ENCODE measurements around the gene EXD3. TPM values are rescaled to one million over a fixed set of nuclear protein-coding genes. Genes with fewer than 3 reads are reported as not detected.
A peak's percentile ranks its signal among the peaks of the same experiment; 100 is the strongest.

The EXD3 gene
- total and polyA plus RNA-seq, 4 donors = 8.6 to 30.5 (median 19.5) TPM

- no peak for TF ChIP-seq CTCF (IDR thresholded peaks at IDR 0.05; ENCODE audit: control extremely low read depth, extremely low read depth)
- no peak overlapping the region for H3K27ac ChIP-seq (ENCODE audit: low read depth in 1 of 2, low read length in 1 of 2)
- no peak for DNase-seq
Measured at GRCh38 chr9:137385061-137385655, 37.8 kb downstream of the EXD3 start.

GRCh38 chr9:137383784-137384756 lies 38.9 kb downstream of the EXD3 start:
- peak in 1 of 3 donors; percentile 12 for DNase-seq

More at GRCh38 chr9:137385061-137385655, 37.8 kb downstream of the EXD3 start:
- no peaks in the 10 kb centered on the region for H3K9me3 ChIP-seq (ENCODE audit: control insufficient read depth in 4 of 4, insufficient read depth in 3 of 4, low read length in 3 of 4)
- H3K36me3 ChIP-seq (ENCODE audit: control insufficient read depth in 4 of 4, insufficient read depth in 4 of 4, low read length in 4 of 4) = peaks cover 0 to 6% (median 0%) of the 10 kb centered on the region in 4 donors
- H3K4me3 ChIP-seq = no peak overlapping the region
- peaks cover 0 to 15% (median 6%) of the 10 kb centered on the region in 5 donors for H3K4me1 ChIP-seq (ENCODE audit: control insufficient read depth in 5 of 5, insufficient read depth in 5 of 5, low read length in 5 of 5)
- WGBS, 2 donors = 93 to 94% methylated on average over 24 to 26 of the region's 26 CpGs
- no peak for ATAC-seq (ENCODE audit: insufficient read depth, low FRiP score)
- no peaks in the 10 kb centered on the region for H3K27me3 ChIP-seq (ENCODE audit: control insufficient read depth in 3 of 3, insufficient read depth in 3 of 3, low read length in 2 of 3)
- H3K9ac ChIP-seq (ENCODE audit: insufficient read depth in 1 of 2, low read length in 2 of 2) = no peak overlapping the region

GRCh38 chr9:137383081-137383783 lies 39.7 kb downstream of the EXD3 start:
- ATAC-seq (ENCODE audit: insufficient read depth, low FRiP score) (no peak), DNase-seq (no peak)
- peaks cover 0 to 12% (median 6%) of the 10 kb centered on the region in 5 donors for H3K4me1 ChIP-seq (ENCODE audit: control insufficient read depth in 5 of 5, insufficient read depth in 5 of 5, low read length in 5 of 5)
- no peak for TF ChIP-seq CTCF (IDR thresholded peaks at IDR 0.05; ENCODE audit: control extremely low read depth, extremely low read depth)
- no peak overlapping the region for H3K9ac ChIP-seq (ENCODE audit: insufficient read depth in 1 of 2, low read length in 2 of 2)
- H3K36me3 ChIP-seq (ENCODE audit: control insufficient read depth in 4 of 4, insufficient read depth in 4 of 4, low read length in 4 of 4) = peaks cover 0 to 11% (median 0%) of the 10 kb centered on the region in 4 donors
- no peak overlapping the region for H3K4me3 ChIP-seq
- no peaks in the 10 kb centered on the region for H3K9me3 ChIP-seq (ENCODE audit: control insufficient read depth in 4 of 4, insufficient read depth in 3 of 4, low read length in 3 of 4)
- H3K27ac ChIP-seq (ENCODE audit: low read depth in 1 of 2, low read length in 1 of 2) = peak overlapping the region in 1 of 2 donors; percentile 68
- no peaks in the 10 kb centered on the region for H3K27me3 ChIP-seq (ENCODE audit: control insufficient read depth in 3 of 3, insufficient read depth in 3 of 3, low read length in 2 of 3)
- WGBS, 2 donors = 74 to 75% methylated on average over 24 to 27 of the region's 27 CpGs

More at GRCh38 chr9:137383784-137384756, 38.9 kb downstream of the EXD3 start:
- Histone ChIP-seq H3K9ac (ENCODE audit: insufficient read depth in 1 of 2, low read length in 2 of 2) (no peak overlapping the region), H3K4me1 (ENCODE audit: control insufficient read depth in 5 of 5, insufficient read depth in 5 of 5, low read length in 5 of 5) (peaks cover 0 to 15% (median 6%) of the 10 kb centered on the region in 5 donors), H3K36me3 (ENCODE audit: control insufficient read depth in 4 of 4, insufficient read depth in 4 of 4, low read length in 4 of 4) (peaks cover 0 to 11% (median 0%) of the 10 kb centered on the region in 4 donors), H3K9me3 (ENCODE audit: control insufficient read depth in 4 of 4, insufficient read depth in 3 of 4, low read length in 3 of 4) (no peaks in the 10 kb centered on the region), H3K27ac (ENCODE audit: low read depth in 1 of 2, low read length in 1 of 2) (no peak overlapping the region), H3K4me3 (no peak overlapping the region), H3K27me3 (ENCODE audit: control insufficient read depth in 3 of 3, insufficient read depth in 3 of 3, low read length in 2 of 3) (no peaks in the 10 kb centered on the region)
- WGBS, 2 donors = 93% methylated on average over 39 of the region's 39 CpGs
- TF ChIP-seq CTCF (IDR thresholded peaks at IDR 0.05; ENCODE audit: control extremely low read depth, extremely low read depth) = no peak
- ATAC-seq (ENCODE audit: insufficient read depth, low FRiP score) = no peak

All from lung (tissue), 12 donors.